WI38 (cell line): Measurements from ENCODE around the gene PLXNB2.

Experiments used
- H3K4me3 ChIP-seq: 2 replicates; pipeline ENCODE4 v1.5.1; 2011; ENCODE audit warnings: low read depth, mild to moderate bottlenecking, control low read depth, low read length
- CTCF ChIP-seq: IDR thresholded peaks from 2 replicates; pipeline ENCODE4 v1.5.1; 2012; ENCODE audit warnings: low read depth, mild to moderate bottlenecking, control low read depth, low read length

The PLXNB2 gene

GRCh38 chr22:50259302-50259701 lies 48.1 kb downstream of the PLXNB2 start:
- no peak for TF ChIP-seq CTCF
- H3K4me3 ChIP-seq = no peak overlapping the region

GRCh38 chr22:50258361-50259292 lies 48.8 kb downstream of the PLXNB2 start:
- H3K4me3 ChIP-seq = no peak overlapping the region
- no peak for TF ChIP-seq CTCF

- no peak overlapping the region for H3K4me3 ChIP-seq
- no peak for TF ChIP-seq CTCF
These were observed 49.7 kb downstream of the PLXNB2 start for GRCh38 chr22:50257451-50258360.

GRCh38 chr22:50257041-50257440 lies 50.4 kb downstream of the PLXNB2 start:
- no peak for TF ChIP-seq CTCF

GRCh38 chr22:50256258-50256862 lies 51.1 kb downstream of the PLXNB2 start:
- no peak for TF ChIP-seq CTCF
- H3K4me3 ChIP-seq = no peak overlapping the region

More at GRCh38 chr22:50257041-50257440, 50.4 kb downstream of the PLXNB2 start:
- H3K4me3 ChIP-seq = no peak overlapping the region

GRCh38 chr22:50255607-50256006 lies 51.8 kb downstream of the PLXNB2 start:
- H3K4me3 ChIP-seq = no peak overlapping the region
- no peak for TF ChIP-seq CTCF
